H1 (cell line): ENCODE data around the gene GGT7. TPM values are rescaled to one million over a fixed set of nuclear protein-coding genes. Genes with fewer than 3 reads are reported as not detected.

Experiments
- CTCF ChIA-PET: fragments of 300-600 bp; sonication (Branson Sonifier 250); formaldehyde crosslinking; loops from one replicate; lab custom pipeline; 2021; ENCODE audit not compliant: partially characterized antibody; lab: Charles Lee
- POLR2A ChIA-PET: fragments of 300-600 bp; sonication (Branson Sonifier 250); formaldehyde crosslinking; loops from one replicate; lab custom pipeline; 2021; ENCODE audit warnings: inconsistent platforms; ENCODE audit not compliant: partially characterized antibody; lab: Charles Lee
- DNase-seq, 2 experiments: peaks; one replicate each; pipeline versions ENCODE4 v3.0.0 to v3.0.0-alpha.2; 2010 to 2022; ENCODE audit warnings: low spot score in 2 of 2, low read depth in 1 of 2, mixed read lengths in 1 of 2
- FAIRE-seq: peaks from 2 replicates; lab custom pipeline; 2011; peaks lifted over from hg19 to GRCh38; lab: Jason Lieb, UNC
- H2AFZ ChIP-seq: 2 replicates; pipeline ENCODE4 v1.8.1; 2012; ENCODE audit warnings: low read length, inconsistent platforms
- H2AK5ac ChIP-seq: 2 replicates; pipeline ENCODE4 v1.6.1; 2013; ENCODE audit warnings: low read depth, low read length
- H2BK120ac ChIP-seq: replicated peaks from 2 replicates; pipeline ENCODE3; 2013; ENCODE audit warnings: low read depth, low read length, inconsistent platforms
- H2BK12ac ChIP-seq: 2 replicates; pipeline ENCODE4 v1.6.1; 2013; ENCODE audit warnings: low read depth, low read length
- H2BK15ac ChIP-seq: 2 replicates; pipeline ENCODE4 v1.6.1; 2013; ENCODE audit warnings: low read length
- H2BK20ac ChIP-seq: 2 replicates; pipeline ENCODE4 v1.6.1; 2013; ENCODE audit warnings: low read length
- H2BK5ac ChIP-seq: 2 replicates; pipeline ENCODE4 v1.6.1; 2013; ENCODE audit warnings: low read depth, low read length
- H3K14ac ChIP-seq: 2 replicates; pipeline ENCODE4 v1.6.1; 2013; ENCODE audit warnings: inconsistent platforms; ENCODE audit not compliant: insufficient read length
- H3K18ac ChIP-seq: 2 replicates; pipeline ENCODE4 v1.6.1; 2013; ENCODE audit warnings: low read length; ENCODE audit errors: extremely low read depth
- H3K23ac ChIP-seq: 2 replicates; pipeline ENCODE4 v1.6.1; 2013; ENCODE audit warnings: inconsistent platforms; ENCODE audit not compliant: insufficient read length
- H3K23me2 ChIP-seq: 2 replicates; pipeline ENCODE4 v1.6.1; 2013; ENCODE audit warnings: low read depth, low read length
- H3K27ac ChIP-seq: 2 replicates; pipeline ENCODE4 v1.6.1; 2011; ENCODE audit warnings: low read depth, low read length, inconsistent platforms
- H3K27me3 ChIP-seq, 4 experiments: replicated peaks in 1 of 4; 1 replicate in 1 of 4; 2 replicates in 3 of 4; pipeline versions ENCODE4 v1.6.1 to v1.8.1; 2011 to 2013; ENCODE audit warnings: low read length in 3 of 4, mild to moderate bottlenecking in 3 of 4, inconsistent platforms in 2 of 4, mixed read lengths in 2 of 4, moderate library complexity in 1 of 4; ENCODE audit not compliant: control insufficient read depth in 3 of 4, insufficient read depth in 3 of 4; ENCODE audit errors: extremely low read depth in 1 of 4
- H3K36me3 ChIP-seq, 4 experiments: 2 replicates each; pipeline versions ENCODE4 v1.6.1 to v1.8.1; 2011 to 2013; ENCODE audit warnings: mild to moderate bottlenecking in 4 of 4, low read length in 3 of 4, moderate library complexity in 2 of 4, control low read depth in 1 of 4, inconsistent platforms in 1 of 4; ENCODE audit not compliant: insufficient read depth in 4 of 4, control insufficient read depth in 2 of 4
- H3K4ac ChIP-seq: replicated peaks from 2 replicates; pipeline ENCODE3; 2013; ENCODE audit warnings: low read length, low read depth, mixed read lengths, inconsistent platforms; ENCODE audit not compliant: insufficient read length
- H3K4me1 ChIP-seq, 4 experiments: replicated peaks in 1 of 4; 1 replicate in 1 of 4; 2 replicates in 3 of 4; pipeline versions ENCODE4 v1.6.1 to v1.8.1; 2011 to 2013; ENCODE audit warnings: low read length in 3 of 4, inconsistent platforms in 2 of 4, mixed read lengths in 1 of 4; ENCODE audit not compliant: insufficient read depth in 4 of 4, control insufficient read depth in 3 of 4
- H3K4me2 ChIP-seq, 2 experiments: 2 replicates each; pipeline versions ENCODE4 v1.6.1 to v1.8.1; 2011 to 2013; ENCODE audit warnings: low read depth in 2 of 2, low read length in 2 of 2, control low read depth in 1 of 2, inconsistent platforms in 1 of 2, mild to moderate bottlenecking in 1 of 2; ENCODE audit not compliant: insufficient read depth in 1 of 2
- H3K4me3 ChIP-seq, 4 experiments: fragments of 200-600, 300-600 bp in 1 of 4; sonication (generic), shearing (Covaris generic), sonication (Bioruptor Twin) in 1 of 4; 2 replicates each; pipeline versions ENCODE4 v1.5.1 to v1.8.1; 2011 to 2016; ENCODE audit warnings: low read length in 4 of 4, low read depth in 3 of 4, control low read depth in 2 of 4, inconsistent platforms in 2 of 4, mild to moderate bottlenecking in 2 of 4, mixed read lengths in 1 of 4, moderate library complexity in 1 of 4; ENCODE audit not compliant: insufficient read depth in 2 of 4; ENCODE audit errors: extremely low read depth in 1 of 4
- H3K56ac ChIP-seq: replicated peaks from 2 replicates; pipeline ENCODE3; 2013; ENCODE audit warnings: low read depth, mild to moderate bottlenecking, mixed read lengths, low read length, inconsistent platforms; ENCODE audit not compliant: insufficient read length
- H3K79me1 ChIP-seq: 2 replicates; pipeline ENCODE4 v1.6.1; 2013; ENCODE audit warnings: low read depth, low read length, control low read depth
- H3K79me2 ChIP-seq, 2 experiments: 2 replicates each; pipeline versions ENCODE4 v1.6.1 to v1.8.1; 2012 to 2013; ENCODE audit warnings: low read length in 2 of 2, mild to moderate bottlenecking in 2 of 2, inconsistent platforms in 1 of 2; ENCODE audit not compliant: insufficient read depth in 2 of 2, control insufficient read depth in 1 of 2
- H3K9ac ChIP-seq, 4 experiments: replicated peaks in 1 of 4; 1 replicate in 1 of 4; 2 replicates in 3 of 4; pipeline versions ENCODE4 v1.6.1 to v1.8.1; 2011 to 2013; ENCODE audit warnings: low read depth in 3 of 4, low read length in 3 of 4, control low read depth in 2 of 4, mild to moderate bottlenecking in 2 of 4, moderate library complexity in 2 of 4, inconsistent platforms in 1 of 4; ENCODE audit errors: extremely low read depth in 1 of 4
- H3K9me3 ChIP-seq, 2 experiments: 2 replicates each; pipeline versions ENCODE4 v1.6.1 to v1.8.1; 2012 to 2013; ENCODE audit warnings: mild to moderate bottlenecking in 2 of 2, moderate library complexity in 2 of 2, control low read depth in 1 of 2, inconsistent platforms in 1 of 2, low read depth in 1 of 2, low read length in 1 of 2, mixed read lengths in 1 of 2; ENCODE audit not compliant: insufficient read depth in 2 of 2
- H4K20me1 ChIP-seq, 2 experiments: replicated peaks in 1 of 2; 2 replicates each; pipeline versions ENCODE3 to v1.8.1; 2011 to 2013; ENCODE audit warnings: inconsistent platforms in 2 of 2, low read length in 2 of 2, mild to moderate bottlenecking in 1 of 2; ENCODE audit not compliant: insufficient read depth in 2 of 2, control insufficient read depth in 1 of 2
- H4K5ac ChIP-seq: 2 replicates; pipeline ENCODE4 v1.6.1; 2013; ENCODE audit warnings: low read length, low read depth, mixed read lengths, inconsistent platforms; ENCODE audit not compliant: insufficient read length
- H4K8ac ChIP-seq: 2 replicates; pipeline ENCODE4 v1.8.0; 2013; ENCODE audit warnings: mild to moderate bottlenecking, moderate library complexity, low read length, inconsistent platforms; ENCODE audit not compliant: insufficient read depth; ENCODE audit errors: extremely low read depth
- H4K91ac ChIP-seq: replicated peaks from 2 replicates; pipeline ENCODE3; 2013; ENCODE audit warnings: low read length, mixed read lengths, inconsistent platforms; ENCODE audit not compliant: insufficient read length
- EGR1 ChIP-seq: IDR thresholded peaks from 2 replicates; pipeline ENCODE4 v1.6.1; 2011; ENCODE audit warnings: low read depth, low read length, borderline replicate concordance
- GTF2F1 ChIP-seq: IDR thresholded peaks from 2 replicates; pipeline ENCODE4 v1.6.1; 2012; ENCODE audit warnings: low read depth, low read length, improper control_type of control experiment, borderline replicate concordance
- HDAC2 ChIP-seq, 2 experiments: fragments of 300-600 bp in 1 of 2; sonication (generic) in 1 of 2; IDR thresholded peaks; 2 replicates each; pipeline ENCODE4 v1.6.1; 2011 to 2012; ENCODE audit warnings: low read depth in 2 of 2, low read length in 2 of 2, mild to moderate bottlenecking in 2 of 2, moderate library complexity in 2 of 2, borderline replicate concordance in 1 of 2, inconsistent platforms in 1 of 2
- RNF2 ChIP-seq: fragments of 200-900, 300-1000 bp; sonication (generic); IDR thresholded peaks from 2 replicates; pipeline ENCODE4 v1.7.1; 2016; ENCODE audit warnings: borderline replicate concordance, low read depth, mild to moderate bottlenecking, antibody characterized with exemption, low read length; ENCODE audit not compliant: poor library complexity, severe bottlenecking; ENCODE audit errors: missing control alignments
- SAP30 ChIP-seq: fragments of 300-600 bp; sonication (generic); IDR thresholded peaks from 2 replicates; pipeline ENCODE4 v1.7.1; 2012; ENCODE audit warnings: low read length, moderate library complexity, mild to moderate bottlenecking, inconsistent platforms; ENCODE audit not compliant: insufficient read depth, insufficient replicate concordance
- YY1 ChIP-seq: IDR thresholded peaks from 2 replicates; pipeline ENCODE4 v1.6.1; 2011; ENCODE audit warnings: low read depth, mild to moderate bottlenecking, low read length
- WGBS, 2 experiments: shearing (Covaris generic) in 1 of 2; methylation state at CpG; one replicate each; pipeline versions ENCODE4 v1.1.6 to v1.1.7; 2013 to 2015; ENCODE audit warnings: low lambda C conversion rate in 2 of 2, mixed read lengths in 2 of 2, inconsistent platforms in 1 of 2, low coverage in 1 of 2, missing lambda C conversion rate in 1 of 2; ENCODE audit not compliant: insufficient replicate concordance in 2 of 2, insufficient coverage in 1 of 2, insufficient read length in 1 of 2; ENCODE audit errors: extremely low coverage in 1 of 2, missing lambda C conversion rate in 1 of 2; 5-methylcytosine and 5-hydroxymethylcytosine counted together
- polyA plus RNA-seq, 7 experiments: library from polyadenylated mRNA; depleted of rRNA in 3 of 7; stranded (reverse) in 5 of 7; unstranded in 2 of 7; fragments of >200 nt in 5 of 7; fragments of 200-250 nt in 2 of 7; gene quantifications; 1 replicate in 5 of 7; 2 replicates in 1 of 7; 4 replicates in 1 of 7; pipeline versions ENCODE4 v1.2.1 to v1.2.3, GENCODE V29; 2011 to 2013; ENCODE audit warnings: missing spikeins in 2 of 7, mixed read lengths in 2 of 7
- total RNA-seq: library from RNA; stranded (reverse); fragmentation: NEBNext Ultra II Directional; extraction: Animal tissue kit (Norgen Biotek cat#: 25700); gene quantifications from 2 replicates; pipeline ENCODE4 v1.2.1, GENCODE V29; 2021
- TF ChIP-seq, protein P1 (sequence below): IDR thresholded peaks from 2 replicates; pipeline ENCODE4 v1.6.1; 2012; ENCODE audit warnings: low read length, inconsistent platforms

Gene GGT7
- total and polyA plus RNA-seq, 2 of the 8 experiments (the other 6 are each of a cell fraction or from before 2014, with no cell fraction given), result 20.2 to 25.5 TPM

DNA sequence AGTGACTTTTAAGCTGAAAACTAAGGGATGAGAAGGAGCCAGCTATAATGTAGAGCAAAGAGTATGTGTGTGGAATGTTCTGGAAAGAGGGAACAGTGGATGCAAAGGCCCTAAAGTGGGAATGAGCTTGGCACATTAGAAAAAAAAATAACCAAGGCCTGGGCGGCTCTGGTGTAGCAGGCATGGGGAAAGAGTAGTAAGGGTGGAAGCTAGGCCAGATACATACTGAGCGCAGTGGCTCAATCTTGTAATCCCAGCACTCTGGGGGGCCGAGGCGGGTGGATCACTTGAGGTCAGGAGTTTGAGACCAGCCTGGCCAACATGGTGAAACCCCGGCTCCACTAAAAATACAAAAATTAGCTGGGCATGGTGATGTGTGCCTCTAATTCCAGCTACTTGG lies 8.4 kb downstream of the GGT7 start:
- no peak overlapping the region for H2BK120ac ChIP-seq
- CTCF ChIA-PET, result interaction anchor here (0.6 to 2.7 kb wide), 5 partner anchors 8 to 99 kb away, joined by 3 to 15 read pairs (median 4); partner anchors contain the start of gene GGT7
- TF ChIP-seq, protein P1, sequence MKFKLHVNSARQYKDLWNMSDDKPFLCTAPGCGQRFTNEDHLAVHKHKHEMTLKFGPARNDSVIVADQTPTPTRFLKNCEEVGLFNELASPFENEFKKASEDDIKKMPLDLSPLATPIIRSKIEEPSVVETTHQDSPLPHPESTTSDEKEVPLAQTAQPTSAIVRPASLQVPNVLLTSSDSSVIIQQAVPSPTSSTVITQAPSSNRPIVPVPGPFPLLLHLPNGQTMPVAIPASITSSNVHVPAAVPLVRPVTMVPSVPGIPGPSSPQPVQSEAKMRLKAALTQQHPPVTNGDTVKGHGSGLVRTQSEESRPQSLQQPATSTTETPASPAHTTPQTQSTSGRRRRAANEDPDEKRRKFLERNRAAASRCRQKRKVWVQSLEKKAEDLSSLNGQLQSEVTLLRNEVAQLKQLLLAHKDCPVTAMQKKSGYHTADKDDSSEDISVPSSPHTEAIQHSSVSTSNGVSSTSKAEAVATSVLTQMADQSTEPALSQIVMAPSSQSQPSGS, result no peak
- TF ChIP-seq YY1 (no peak), RNF2 (no peak), GTF2F1 (no peak), EGR1 (no peak), SAP30 (no peak), HDAC2 (IDR thresholded peaks at IDR 0.05; ENCODE audit: borderline replicate concordance in 1 of 2, low read depth in 2 of 2, low read length in 2 of 2) (no peak)

More for the DNA sequence above, 8.4 kb downstream of the GGT7 start:
- no peak overlapping the region for H3K27ac ChIP-seq
- H3K4ac ChIP-seq, result no peak overlapping the region
- FAIRE-seq, result no peak
- H4K8ac ChIP-seq, result no peak overlapping the region
- no peaks in the 10 kb centered on the region for H3K79me1 ChIP-seq
- no peak overlapping the region for H4K5ac ChIP-seq
- POLR2A ChIA-PET, result interaction anchor here (0.9 kb wide), 1 partner anchor 24 kb away, joined by 4 read pairs; no protein-coding TSS in a partner anchor
- no peak overlapping the region for H3K18ac ChIP-seq
- H2AFZ ChIP-seq, result no peak overlapping the region
- H3K23me2 ChIP-seq, result peaks cover 2% of the 10 kb centered on the region; the same call in 1 of the 2 replicates
- no peak overlapping the region for H3K14ac ChIP-seq
- H3K9ac ChIP-seq, result no peak overlapping the region
- H3K36me3 ChIP-seq, result peaks cover 0 to 3% (median 0%) of the 10 kb centered on the region in 4 experiments; a peak in 5 of 8 replicates
- 92% methylated on average over 5 of the region's 5 CpGs; no CpG with 5 or more reads in 1 of the 2 experiments for WGBS, 2 experiments
- H3K56ac ChIP-seq, result no peak overlapping the region
- H3K4me3 ChIP-seq, result peak overlapping the region in 1 of 4 experiments; percentile 54; a peak in 1 of 8 replicates
- no peaks in the 10 kb centered on the region for H3K9me3 ChIP-seq
- DNase-seq, result no peak
- H3K4me2 ChIP-seq, result peak overlapping the region; percentile 52 to 73; a peak in 3 of 4 replicates
- no peaks in the 10 kb centered on the region for H3K79me2 ChIP-seq
- H3K4me1 ChIP-seq, result peaks cover 5 to 15% (median 7%) of the 10 kb centered on the region in 4 experiments; a peak in 6 of 7 replicates
- no peak overlapping the region for H2AK5ac ChIP-seq
- H2BK15ac ChIP-seq, result no peak overlapping the region
- no peak overlapping the region for H2BK20ac ChIP-seq
- H4K91ac ChIP-seq, result no peak overlapping the region
- no peaks in the 10 kb centered on the region; a peak in 1 of 7 replicates for H3K27me3 ChIP-seq
- no peak overlapping the region for H2BK12ac ChIP-seq
- H2BK5ac ChIP-seq, result no peak overlapping the region
- no peaks in the 10 kb centered on the region for H4K20me1 ChIP-seq
- H3K23ac ChIP-seq, result no peak overlapping the region
